ENCODE results near the gene MT1X. TPM values are rescaled to one million over a fixed set of nuclear protein-coding genes. Genes with fewer than 3 reads are reported as not detected.

MT1X gene
- total and polyA plus RNA-seq, 4 donors = 213 to 3,979 (median 1,403) TPM

DNA sequence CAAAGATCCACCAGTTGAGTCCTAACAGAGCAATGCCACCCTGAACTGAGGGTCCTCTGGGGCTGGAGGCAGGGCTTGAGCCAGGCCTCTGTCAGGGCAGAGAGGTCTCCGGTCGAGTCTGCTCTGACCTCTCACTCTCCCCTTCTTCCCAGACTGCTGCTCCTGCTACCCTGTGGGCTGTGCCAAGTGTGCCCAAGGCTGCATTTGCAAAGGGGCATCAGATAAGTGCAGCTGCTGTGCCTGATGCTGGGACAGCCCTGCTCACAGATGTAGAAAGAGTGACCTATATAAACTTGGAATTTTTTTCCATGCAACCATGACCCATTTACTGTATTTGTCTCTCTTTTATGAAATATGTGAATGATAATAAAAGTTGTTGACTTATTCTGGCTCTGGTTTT lies 33.0 kb upstream of the MT1X start:
- no peaks in the 10 kb centered on the region for H3K27me3 ChIP-seq (ENCODE audit: control insufficient read depth in 4 of 4, insufficient read depth in 4 of 4, low read length in 3 of 4)
- H3K36me3 ChIP-seq (ENCODE audit: control insufficient read depth in 4 of 4, insufficient read depth in 3 of 4, low read depth in 1 of 4, low read length in 3 of 4) = no peaks in the 10 kb centered on the region
- H3K27ac ChIP-seq (ENCODE audit: low read depth in 1 of 2, low read length in 2 of 2) = no peak overlapping the region
- WGBS = 96% methylated on average over 2 of the region's 2 CpGs
- H3K4me1 ChIP-seq (ENCODE audit: control insufficient read depth in 4 of 4, insufficient read depth in 4 of 4, low read length in 3 of 4) = peaks cover 5 to 18% (median 11%) of the 10 kb centered on the region in 4 donors
- TF ChIP-seq, protein P1, sequence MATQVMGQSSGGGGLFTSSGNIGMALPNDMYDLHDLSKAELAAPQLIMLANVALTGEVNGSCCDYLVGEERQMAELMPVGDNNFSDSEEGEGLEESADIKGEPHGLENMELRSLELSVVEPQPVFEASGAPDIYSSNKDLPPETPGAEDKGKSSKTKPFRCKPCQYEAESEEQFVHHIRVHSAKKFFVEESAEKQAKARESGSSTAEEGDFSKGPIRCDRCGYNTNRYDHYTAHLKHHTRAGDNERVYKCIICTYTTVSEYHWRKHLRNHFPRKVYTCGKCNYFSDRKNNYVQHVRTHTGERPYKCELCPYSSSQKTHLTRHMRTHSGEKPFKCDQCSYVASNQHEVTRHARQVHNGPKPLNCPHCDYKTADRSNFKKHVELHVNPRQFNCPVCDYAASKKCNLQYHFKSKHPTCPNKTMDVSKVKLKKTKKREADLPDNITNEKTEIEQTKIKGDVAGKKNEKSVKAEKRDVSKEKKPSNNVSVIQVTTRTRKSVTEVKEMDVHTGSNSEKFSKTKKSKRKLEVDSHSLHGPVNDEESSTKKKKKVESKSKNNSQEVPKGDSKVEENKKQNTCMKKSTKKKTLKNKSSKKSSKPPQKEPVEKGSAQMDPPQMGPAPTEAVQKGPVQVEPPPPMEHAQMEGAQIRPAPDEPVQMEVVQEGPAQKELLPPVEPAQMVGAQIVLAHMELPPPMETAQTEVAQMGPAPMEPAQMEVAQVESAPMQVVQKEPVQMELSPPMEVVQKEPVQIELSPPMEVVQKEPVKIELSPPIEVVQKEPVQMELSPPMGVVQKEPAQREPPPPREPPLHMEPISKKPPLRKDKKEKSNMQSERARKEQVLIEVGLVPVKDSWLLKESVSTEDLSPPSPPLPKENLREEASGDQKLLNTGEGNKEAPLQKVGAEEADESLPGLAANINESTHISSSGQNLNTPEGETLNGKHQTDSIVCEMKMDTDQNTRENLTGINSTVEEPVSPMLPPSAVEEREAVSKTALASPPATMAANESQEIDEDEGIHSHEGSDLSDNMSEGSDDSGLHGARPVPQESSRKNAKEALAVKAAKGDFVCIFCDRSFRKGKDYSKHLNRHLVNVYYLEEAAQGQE (IDR thresholded peaks at IDR 0.05) = no peak
- TF ChIP-seq GABPA (IDR thresholded peaks at IDR 0.05 in 1 of 2, conservative IDR thresholded peaks at IDR 0.05 in 1 of 2) = no peak
- TF ChIP-seq RAD21 (IDR thresholded peaks at IDR 0.05) = no peak
- TF ChIP-seq YY1 (IDR thresholded peaks at IDR 0.05) = no peak
- TF ChIP-seq RXRA (IDR thresholded peaks at IDR 0.05) = no peak
- TF ChIP-seq, protein P2, sequence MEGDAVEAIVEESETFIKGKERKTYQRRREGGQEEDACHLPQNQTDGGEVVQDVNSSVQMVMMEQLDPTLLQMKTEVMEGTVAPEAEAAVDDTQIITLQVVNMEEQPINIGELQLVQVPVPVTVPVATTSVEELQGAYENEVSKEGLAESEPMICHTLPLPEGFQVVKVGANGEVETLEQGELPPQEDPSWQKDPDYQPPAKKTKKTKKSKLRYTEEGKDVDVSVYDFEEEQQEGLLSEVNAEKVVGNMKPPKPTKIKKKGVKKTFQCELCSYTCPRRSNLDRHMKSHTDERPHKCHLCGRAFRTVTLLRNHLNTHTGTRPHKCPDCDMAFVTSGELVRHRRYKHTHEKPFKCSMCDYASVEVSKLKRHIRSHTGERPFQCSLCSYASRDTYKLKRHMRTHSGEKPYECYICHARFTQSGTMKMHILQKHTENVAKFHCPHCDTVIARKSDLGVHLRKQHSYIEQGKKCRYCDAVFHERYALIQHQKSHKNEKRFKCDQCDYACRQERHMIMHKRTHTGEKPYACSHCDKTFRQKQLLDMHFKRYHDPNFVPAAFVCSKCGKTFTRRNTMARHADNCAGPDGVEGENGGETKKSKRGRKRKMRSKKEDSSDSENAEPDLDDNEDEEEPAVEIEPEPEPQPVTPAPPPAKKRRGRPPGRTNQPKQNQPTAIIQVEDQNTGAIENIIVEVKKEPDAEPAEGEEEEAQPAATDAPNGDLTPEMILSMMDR (IDR thresholded peaks at IDR 0.05; ENCODE audit: low read depth, low read length, missing input control) = no peak
- no peak for TF ChIP-seq HNF4A (conservative IDR thresholded peaks at IDR 0.05)
- no peak for TF ChIP-seq FOXA1 (IDR thresholded peaks at IDR 0.05)
- TF ChIP-seq, protein P3, sequence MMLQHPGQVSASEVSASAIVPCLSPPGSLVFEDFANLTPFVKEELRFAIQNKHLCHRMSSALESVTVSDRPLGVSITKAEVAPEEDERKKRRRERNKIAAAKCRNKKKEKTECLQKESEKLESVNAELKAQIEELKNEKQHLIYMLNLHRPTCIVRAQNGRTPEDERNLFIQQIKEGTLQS (IDR thresholded peaks at IDR 0.05) = no peak
- TF ChIP-seq, protein P4, sequence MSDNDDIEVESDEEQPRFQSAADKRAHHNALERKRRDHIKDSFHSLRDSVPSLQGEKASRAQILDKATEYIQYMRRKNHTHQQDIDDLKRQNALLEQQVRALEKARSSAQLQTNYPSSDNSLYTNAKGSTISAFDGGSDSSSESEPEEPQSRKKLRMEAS (IDR thresholded peaks at IDR 0.05) = no peak
- TF ChIP-seq JUND (IDR thresholded peaks at IDR 0.05) = no peak
- TF ChIP-seq HNF4G (IDR thresholded peaks at IDR 0.05) = no peak
- TF ChIP-seq SP1 (IDR thresholded peaks at IDR 0.05) = no peak
- TF ChIP-seq TAF1 (conservative IDR thresholded peaks at IDR 0.05) = no peak
- TF ChIP-seq FOXA2 (IDR thresholded peaks at IDR 0.05) = no peak
- TF ChIP-seq, protein P5, sequence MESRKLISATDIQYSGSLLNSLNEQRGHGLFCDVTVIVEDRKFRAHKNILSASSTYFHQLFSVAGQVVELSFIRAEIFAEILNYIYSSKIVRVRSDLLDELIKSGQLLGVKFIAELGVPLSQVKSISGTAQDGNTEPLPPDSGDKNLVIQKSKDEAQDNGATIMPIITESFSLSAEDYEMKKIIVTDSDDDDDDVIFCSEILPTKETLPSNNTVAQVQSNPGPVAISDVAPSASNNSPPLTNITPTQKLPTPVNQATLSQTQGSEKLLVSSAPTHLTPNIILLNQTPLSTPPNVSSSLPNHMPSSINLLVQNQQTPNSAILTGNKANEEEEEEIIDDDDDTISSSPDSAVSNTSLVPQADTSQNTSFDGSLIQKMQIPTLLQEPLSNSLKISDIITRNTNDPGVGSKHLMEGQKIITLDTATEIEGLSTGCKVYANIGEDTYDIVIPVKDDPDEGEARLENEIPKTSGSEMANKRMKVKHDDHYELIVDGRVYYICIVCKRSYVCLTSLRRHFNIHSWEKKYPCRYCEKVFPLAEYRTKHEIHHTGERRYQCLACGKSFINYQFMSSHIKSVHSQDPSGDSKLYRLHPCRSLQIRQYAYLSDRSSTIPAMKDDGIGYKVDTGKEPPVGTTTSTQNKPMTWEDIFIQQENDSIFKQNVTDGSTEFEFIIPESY (IDR thresholded peaks at IDR 0.05) = no peak
- no peak for TF ChIP-seq NR2F2 (IDR thresholded peaks at IDR 0.05)
- TF ChIP-seq EGR1 (IDR thresholded peaks at IDR 0.05; ENCODE audit: low read depth in 2 of 2) = no peak
- H3K9ac ChIP-seq (ENCODE audit: low read depth in 1 of 2, low read length in 2 of 2) = no peak overlapping the region
- no peaks in the 10 kb centered on the region for H3K9me3 ChIP-seq (ENCODE audit: control insufficient read depth in 4 of 4, low read length in 3 of 4)
- no peak for DNase-seq (ENCODE audit: low spot score)
- no peak overlapping the region for H3K4me3 ChIP-seq (ENCODE audit: low read depth in 1 of 3, low read length in 3 of 3)
